Left cardiac atrium (tissue), 4 donors: ENCODE results near the gene ALOX5AP. TPM values are rescaled to one million over a fixed set of nuclear protein-coding genes. Genes with fewer than 3 reads are reported as not detected.
A peak's percentile ranks its signal among the peaks of the same experiment; 100 is the strongest.

Experiments used
- ATAC-seq, 2 donors: fragments of 200-7000 bp; cut with Tn5 transposase; one replicate each; pipeline ENCODE4 v1.9.1; 2020; ENCODE audit warnings: mild to moderate bottlenecking in 2 of 2, moderate library complexity in 2 of 2
- DNase-seq: peaks from one replicate; pipeline ENCODE4 v3.0.0-alpha.2; 2020
- intact Hi-C, 2 donors: fragments of 100-400 bp; cut with DNase I; formaldehyde crosslinking; loops; one replicate each; pipeline versions ENCODE4 v1.14.1 to v1.15.1; 2022 to 2023
- total RNA-seq, 2 donors: library from RNA; stranded (reverse); fragmentation: NEBNext Ultra II Directional; extraction: Animal tissue kit (Norgen Biotek cat#: 25700); gene quantifications; one replicate each; pipeline ENCODE4 v1.2.1, GENCODE V29; 2021
- donor health status: DM: no; HTN: yes; CAD: no.
- donor health status: DM: no; HTN: yes; CAD: no; lungs with severe emphysema.
- donor health status: DM: yes; HTN: yes; CAD: no.
- donor health status: Dilated cardiomyopathy.

The ALOX5AP gene
- total RNA-seq, 2 donors from 2014 or later = 12.8 to 26.9 TPM

- intact Hi-C loops = no loop called here
- ATAC-seq (peak; percentile 62 to 88), DNase-seq (peak; percentile 53)
Observed at GRCh38 chr13:30712536-30713532, 22.5 kb upstream of the ALOX5AP start.

- DNase-seq = no peak
- no peak for ATAC-seq
- intact Hi-C loops = no loop called here
Observed at GRCh38 chr13:30714629-30715371, 20.5 kb upstream of the ALOX5AP start.

GRCh38 chr13:30715372-30715756, 20.0 kb upstream of the ALOX5AP start:
- DNase-seq (no peak), ATAC-seq (no peak)

GRCh38 chr13:30715837-30716236, 19.5 kb upstream of the ALOX5AP start:
- ATAC-seq (peak; percentile 61 to 92), DNase-seq (peak; percentile 60)
- intact Hi-C loops = no loop called here

More at GRCh38 chr13:30715372-30715756, 20.0 kb upstream of the ALOX5AP start:
- intact Hi-C loops = no loop called here

- ATAC-seq (no peak), DNase-seq (no peak)
- intact Hi-C loops = no loop called here
Observed at GRCh38 chr13:30718661-30719524, 16.4 kb upstream of the ALOX5AP start.

GRCh38 chr13:30719525-30719914, 15.8 kb upstream of the ALOX5AP start:
- no peak for DNase-seq
- intact Hi-C loops = no loop called here
- no peak for ATAC-seq

- intact Hi-C loops = no loop called here
- no peak for DNase-seq
- no peak for ATAC-seq
Observed at GRCh38 chr13:30720172-30720869, 15.0 kb upstream of the ALOX5AP start.

- DNase-seq (no peak), ATAC-seq (no peak)
- intact Hi-C loops = no loop called here
Observed at GRCh38 chr13:30721936-30722335, 13.4 kb upstream of the ALOX5AP start.

- intact Hi-C loops = no loop called here
- no peak for ATAC-seq
- DNase-seq = no peak
Observed at GRCh38 chr13:30722361-30722760, 13.0 kb upstream of the ALOX5AP start.

- intact Hi-C loops = no loop called here
- ATAC-seq = no peak
Observed at GRCh38 chr13:30724778-30725177, 10.6 kb upstream of the ALOX5AP start.

GRCh38 chr13:30725326-30726085, 9.8 kb upstream of the ALOX5AP start:
- DNase-seq (no peak), ATAC-seq (no peak)
- intact Hi-C loops = no loop called here

More at GRCh38 chr13:30724778-30725177, 10.6 kb upstream of the ALOX5AP start:
- no peak for DNase-seq

- no peak for DNase-seq
- intact Hi-C loops = no loop called here
- ATAC-seq = no peak
Observed at GRCh38 chr13:30726192-30726591, 9.2 kb upstream of the ALOX5AP start.

GRCh38 chr13:30727491-30728355, 7.6 kb upstream of the ALOX5AP start:
- DNase-seq (no peak), ATAC-seq (no peak)
- intact Hi-C loops = no loop called here

- DNase-seq (no peak), ATAC-seq (no peak)
- intact Hi-C loops = no loop called here
Observed at GRCh38 chr13:30729801-30730200, 5.5 kb upstream of the ALOX5AP start.

GRCh38 chr13:30730526-30730925, 4.8 kb upstream of the ALOX5AP start:
- intact Hi-C loops = no loop called here
- no peak for ATAC-seq
- DNase-seq = no peak

GRCh38 chr13:30731361-30732045, 3.8 kb upstream of the ALOX5AP start:
- intact Hi-C loops = no loop called here
- DNase-seq (no peak), ATAC-seq (no peak)

GRCh38 chr13:30732046-30732390, 3.3 kb upstream of the ALOX5AP start:
- no peak for ATAC-seq
- DNase-seq = no peak
- intact Hi-C loops = no loop called here
